ENCODE results near the gene SNAI1. TPM values are rescaled to one million over a fixed set of nuclear protein-coding genes. Genes with fewer than 3 reads are reported as not detected.
"Not testable (repeated sequence)": the region's sequence is repeated elsewhere in the genome, so short reads cannot be mapped to it uniquely, and the experiment has no call there.

The SNAI1 gene
- total RNA-seq, 1 donor, result 1.3 TPM

GRCh38 chr20:50004229-50004628, 21.4 kb downstream of the SNAI1 start:
- DNase-seq (ENCODE audit: low read depth), result no peak
- H3K4me3 ChIP-seq (ENCODE audit: low read depth, low read length), result no peak overlapping the region
- no peak for TF ChIP-seq CTCF (IDR thresholded peaks at IDR 0.05; ENCODE audit: insufficient read depth, low read depth, low read length)

GRCh38 chr20:50005471-50005981, 22.7 kb downstream of the SNAI1 start:
- no peak for TF ChIP-seq CTCF (IDR thresholded peaks at IDR 0.05; ENCODE audit: insufficient read depth, low read depth, low read length)
- no peak for DNase-seq (ENCODE audit: low read depth)
- no peak overlapping the region for H3K4me3 ChIP-seq (ENCODE audit: low read depth, low read length)

GRCh38 chr20:50007369-50007768, 24.6 kb downstream of the SNAI1 start:
- no peak overlapping the region for H3K4me3 ChIP-seq (ENCODE audit: low read depth, low read length)
- DNase-seq (ENCODE audit: low read depth), result no peak
- no peak for TF ChIP-seq CTCF (IDR thresholded peaks at IDR 0.05; ENCODE audit: insufficient read depth, low read depth, low read length)

- H3K4me3 ChIP-seq (ENCODE audit: low read depth, low read length), result no peak overlapping the region
- DNase-seq (ENCODE audit: low read depth), result no peak
- TF ChIP-seq CTCF (IDR thresholded peaks at IDR 0.05; ENCODE audit: insufficient read depth, low read depth, low read length), result no peak
These were observed 25.2 kb downstream of the SNAI1 start for GRCh38 chr20:50008007-50008406.

- no peak overlapping the region for H3K4me3 ChIP-seq (ENCODE audit: low read depth, low read length)
- TF ChIP-seq CTCF (IDR thresholded peaks at IDR 0.05; ENCODE audit: insufficient read depth, low read depth, low read length), result no peak
- no peak for DNase-seq (ENCODE audit: low read depth)
These were observed 27.0 kb downstream of the SNAI1 start for GRCh38 chr20:50009521-50010454.

GRCh38 chr20:50011597-50011996, 28.8 kb downstream of the SNAI1 start:
- H3K4me3 ChIP-seq (ENCODE audit: low read depth, low read length); DNase-seq (ENCODE audit: low read depth): not testable (repeated sequence)
